H1 (cell line): ENCODE results near the gene LRIG2. TPM values are rescaled to one million over a fixed set of nuclear protein-coding genes. Genes with fewer than 3 reads are reported as not detected.

ENCODE experiments used
- CTCF ChIA-PET: fragments of 300-600 bp; sonication (Branson Sonifier 250); formaldehyde crosslinking; loops from one replicate; lab custom pipeline; 2021; ENCODE audit not compliant: partially characterized antibody; lab: Charles Lee
- POLR2A ChIA-PET: fragments of 300-600 bp; sonication (Branson Sonifier 250); formaldehyde crosslinking; loops from one replicate; lab custom pipeline; 2021; ENCODE audit warnings: inconsistent platforms; ENCODE audit not compliant: partially characterized antibody; lab: Charles Lee
- DNase-seq, 2 experiments: peaks; one replicate each; pipeline versions ENCODE4 v3.0.0 to v3.0.0-alpha.2; 2010 to 2022; ENCODE audit warnings: low spot score in 2 of 2, low read depth in 1 of 2, mixed read lengths in 1 of 2
- FAIRE-seq: peaks from 2 replicates; lab custom pipeline; 2011; peaks lifted over from hg19 to GRCh38; lab: Jason Lieb, UNC
- H2AFZ ChIP-seq: 2 replicates; pipeline ENCODE4 v1.8.1; 2012; ENCODE audit warnings: low read length, inconsistent platforms
- H2AK5ac ChIP-seq: 2 replicates; pipeline ENCODE4 v1.6.1; 2013; ENCODE audit warnings: low read depth, low read length
- H2BK120ac ChIP-seq: replicated peaks from 2 replicates; pipeline ENCODE3; 2013; ENCODE audit warnings: low read depth, low read length, inconsistent platforms
- H2BK12ac ChIP-seq: 2 replicates; pipeline ENCODE4 v1.6.1; 2013; ENCODE audit warnings: low read depth, low read length
- H2BK15ac ChIP-seq: 2 replicates; pipeline ENCODE4 v1.6.1; 2013; ENCODE audit warnings: low read length
- H2BK20ac ChIP-seq: 2 replicates; pipeline ENCODE4 v1.6.1; 2013; ENCODE audit warnings: low read length
- H2BK5ac ChIP-seq: 2 replicates; pipeline ENCODE4 v1.6.1; 2013; ENCODE audit warnings: low read depth, low read length
- H3K14ac ChIP-seq: 2 replicates; pipeline ENCODE4 v1.6.1; 2013; ENCODE audit warnings: inconsistent platforms; ENCODE audit not compliant: insufficient read length
- H3K18ac ChIP-seq: 2 replicates; pipeline ENCODE4 v1.6.1; 2013; ENCODE audit warnings: low read length; ENCODE audit errors: extremely low read depth
- H3K23ac ChIP-seq: 2 replicates; pipeline ENCODE4 v1.6.1; 2013; ENCODE audit warnings: inconsistent platforms; ENCODE audit not compliant: insufficient read length
- H3K23me2 ChIP-seq: 2 replicates; pipeline ENCODE4 v1.6.1; 2013; ENCODE audit warnings: low read depth, low read length
- H3K27ac ChIP-seq: 2 replicates; pipeline ENCODE4 v1.6.1; 2011; ENCODE audit warnings: low read depth, low read length, inconsistent platforms
- H3K27me3 ChIP-seq, 4 experiments: replicated peaks in 1 of 4; 1 replicate in 1 of 4; 2 replicates in 3 of 4; pipeline versions ENCODE4 v1.6.1 to v1.8.1; 2011 to 2013; ENCODE audit warnings: low read length in 3 of 4, mild to moderate bottlenecking in 3 of 4, inconsistent platforms in 2 of 4, mixed read lengths in 2 of 4, moderate library complexity in 1 of 4; ENCODE audit not compliant: control insufficient read depth in 3 of 4, insufficient read depth in 3 of 4; ENCODE audit errors: extremely low read depth in 1 of 4
- H3K36me3 ChIP-seq, 4 experiments: 2 replicates each; pipeline versions ENCODE4 v1.6.1 to v1.8.1; 2011 to 2013; ENCODE audit warnings: mild to moderate bottlenecking in 4 of 4, low read length in 3 of 4, moderate library complexity in 2 of 4, control low read depth in 1 of 4, inconsistent platforms in 1 of 4; ENCODE audit not compliant: insufficient read depth in 4 of 4, control insufficient read depth in 2 of 4
- H3K4ac ChIP-seq: replicated peaks from 2 replicates; pipeline ENCODE3; 2013; ENCODE audit warnings: low read length, low read depth, mixed read lengths, inconsistent platforms; ENCODE audit not compliant: insufficient read length
- H3K4me1 ChIP-seq, 4 experiments: replicated peaks in 1 of 4; 1 replicate in 1 of 4; 2 replicates in 3 of 4; pipeline versions ENCODE4 v1.6.1 to v1.8.1; 2011 to 2013; ENCODE audit warnings: low read length in 3 of 4, inconsistent platforms in 2 of 4, mixed read lengths in 1 of 4; ENCODE audit not compliant: insufficient read depth in 4 of 4, control insufficient read depth in 3 of 4
- H3K4me2 ChIP-seq, 2 experiments: 2 replicates each; pipeline versions ENCODE4 v1.6.1 to v1.8.1; 2011 to 2013; ENCODE audit warnings: low read depth in 2 of 2, low read length in 2 of 2, control low read depth in 1 of 2, inconsistent platforms in 1 of 2, mild to moderate bottlenecking in 1 of 2; ENCODE audit not compliant: insufficient read depth in 1 of 2
- H3K4me3 ChIP-seq, 4 experiments: fragments of 200-600, 300-600 bp in 1 of 4; sonication (generic), shearing (Covaris generic), sonication (Bioruptor Twin) in 1 of 4; 2 replicates each; pipeline versions ENCODE4 v1.5.1 to v1.8.1; 2011 to 2016; ENCODE audit warnings: low read length in 4 of 4, low read depth in 3 of 4, control low read depth in 2 of 4, inconsistent platforms in 2 of 4, mild to moderate bottlenecking in 2 of 4, mixed read lengths in 1 of 4, moderate library complexity in 1 of 4; ENCODE audit not compliant: insufficient read depth in 2 of 4; ENCODE audit errors: extremely low read depth in 1 of 4
- H3K56ac ChIP-seq: replicated peaks from 2 replicates; pipeline ENCODE3; 2013; ENCODE audit warnings: low read depth, mild to moderate bottlenecking, mixed read lengths, low read length, inconsistent platforms; ENCODE audit not compliant: insufficient read length
- H3K79me1 ChIP-seq: 2 replicates; pipeline ENCODE4 v1.6.1; 2013; ENCODE audit warnings: low read depth, low read length, control low read depth
- H3K79me2 ChIP-seq, 2 experiments: 2 replicates each; pipeline versions ENCODE4 v1.6.1 to v1.8.1; 2012 to 2013; ENCODE audit warnings: low read length in 2 of 2, mild to moderate bottlenecking in 2 of 2, inconsistent platforms in 1 of 2; ENCODE audit not compliant: insufficient read depth in 2 of 2, control insufficient read depth in 1 of 2
- H3K9ac ChIP-seq, 4 experiments: replicated peaks in 1 of 4; 1 replicate in 1 of 4; 2 replicates in 3 of 4; pipeline versions ENCODE4 v1.6.1 to v1.8.1; 2011 to 2013; ENCODE audit warnings: low read depth in 3 of 4, low read length in 3 of 4, control low read depth in 2 of 4, mild to moderate bottlenecking in 2 of 4, moderate library complexity in 2 of 4, inconsistent platforms in 1 of 4; ENCODE audit errors: extremely low read depth in 1 of 4
- H3K9me3 ChIP-seq, 2 experiments: 2 replicates each; pipeline versions ENCODE4 v1.6.1 to v1.8.1; 2012 to 2013; ENCODE audit warnings: mild to moderate bottlenecking in 2 of 2, moderate library complexity in 2 of 2, control low read depth in 1 of 2, inconsistent platforms in 1 of 2, low read depth in 1 of 2, low read length in 1 of 2, mixed read lengths in 1 of 2; ENCODE audit not compliant: insufficient read depth in 2 of 2
- H4K20me1 ChIP-seq, 2 experiments: replicated peaks in 1 of 2; 2 replicates each; pipeline versions ENCODE3 to v1.8.1; 2011 to 2013; ENCODE audit warnings: inconsistent platforms in 2 of 2, low read length in 2 of 2, mild to moderate bottlenecking in 1 of 2; ENCODE audit not compliant: insufficient read depth in 2 of 2, control insufficient read depth in 1 of 2
- H4K5ac ChIP-seq: 2 replicates; pipeline ENCODE4 v1.6.1; 2013; ENCODE audit warnings: low read length, low read depth, mixed read lengths, inconsistent platforms; ENCODE audit not compliant: insufficient read length
- H4K8ac ChIP-seq: 2 replicates; pipeline ENCODE4 v1.8.0; 2013; ENCODE audit warnings: mild to moderate bottlenecking, moderate library complexity, low read length, inconsistent platforms; ENCODE audit not compliant: insufficient read depth; ENCODE audit errors: extremely low read depth
- H4K91ac ChIP-seq: replicated peaks from 2 replicates; pipeline ENCODE3; 2013; ENCODE audit warnings: low read length, mixed read lengths, inconsistent platforms; ENCODE audit not compliant: insufficient read length
- CBX8 ChIP-seq: fragments of 300-800, 300-1000 bp; sonication (generic); IDR thresholded peaks from 2 replicates; pipeline ENCODE4 v1.7.1; 2016; ENCODE audit warnings: low read depth, low read length, borderline replicate concordance
- CEBPB ChIP-seq: IDR thresholded peaks from 2 replicates; pipeline ENCODE4 v1.6.1; 2012; ENCODE audit warnings: low read depth, low read length
- HDAC2 ChIP-seq, 2 experiments: fragments of 300-600 bp in 1 of 2; sonication (generic) in 1 of 2; IDR thresholded peaks; 2 replicates each; pipeline ENCODE4 v1.6.1; 2011 to 2012; ENCODE audit warnings: low read depth in 2 of 2, low read length in 2 of 2, mild to moderate bottlenecking in 2 of 2, moderate library complexity in 2 of 2, borderline replicate concordance in 1 of 2, inconsistent platforms in 1 of 2
- JUN ChIP-seq: IDR thresholded peaks from 2 replicates; pipeline ENCODE4 v1.6.1; 2011; ENCODE audit warnings: low read depth, mild to moderate bottlenecking, improper control_type of control experiment, low read length
- NANOG ChIP-seq: IDR thresholded peaks from 2 replicates; pipeline ENCODE4 v1.6.1; 2011; ENCODE audit warnings: low read length, low read depth, mild to moderate bottlenecking, inconsistent platforms; ENCODE audit not compliant: insufficient read depth, poor library complexity, severe bottlenecking
- RFX5 ChIP-seq: IDR thresholded peaks from 2 replicates; pipeline ENCODE4 v1.6.1; 2011; ENCODE audit warnings: low read depth, low read length, improper control_type of control experiment, borderline replicate concordance
- SAP30 ChIP-seq: fragments of 300-600 bp; sonication (generic); IDR thresholded peaks from 2 replicates; pipeline ENCODE4 v1.7.1; 2012; ENCODE audit warnings: low read length, moderate library complexity, mild to moderate bottlenecking, inconsistent platforms; ENCODE audit not compliant: insufficient read depth, insufficient replicate concordance
- SIN3A ChIP-seq, 2 experiments: IDR thresholded peaks in 1 of 2; conservative IDR thresholded peaks in 1 of 2; 2 replicates each; pipeline ENCODE4 v1.6.1; 2011 to 2012; ENCODE audit warnings: low read length in 2 of 2, improper control_type of control experiment in 1 of 2, low read depth in 1 of 2, mild to moderate bottlenecking in 1 of 2
- WGBS, 2 experiments: shearing (Covaris generic) in 1 of 2; methylation state at CpG; one replicate each; pipeline versions ENCODE4 v1.1.6 to v1.1.7; 2013 to 2015; ENCODE audit warnings: low lambda C conversion rate in 2 of 2, mixed read lengths in 2 of 2, inconsistent platforms in 1 of 2, low coverage in 1 of 2, missing lambda C conversion rate in 1 of 2; ENCODE audit not compliant: insufficient replicate concordance in 2 of 2, insufficient coverage in 1 of 2, insufficient read length in 1 of 2; ENCODE audit errors: extremely low coverage in 1 of 2, missing lambda C conversion rate in 1 of 2; 5-methylcytosine and 5-hydroxymethylcytosine counted together
- polyA plus RNA-seq, 7 experiments: library from polyadenylated mRNA; depleted of rRNA in 3 of 7; stranded (reverse) in 5 of 7; unstranded in 2 of 7; fragments of >200 nt in 5 of 7; fragments of 200-250 nt in 2 of 7; gene quantifications; 1 replicate in 5 of 7; 2 replicates in 1 of 7; 4 replicates in 1 of 7; pipeline versions ENCODE4 v1.2.1 to v1.2.3, GENCODE V29; 2011 to 2013; ENCODE audit warnings: missing spikeins in 2 of 7, mixed read lengths in 2 of 7
- total RNA-seq: library from RNA; stranded (reverse); fragmentation: NEBNext Ultra II Directional; extraction: Animal tissue kit (Norgen Biotek cat#: 25700); gene quantifications from 2 replicates; pipeline ENCODE4 v1.2.1, GENCODE V29; 2021

Gene LRIG2
- total and polyA plus RNA-seq, 2 of the 8 experiments (the other 6 are each of a cell fraction or from before 2014, with no cell fraction given) = 16.2 to 20.9 TPM

- Histone ChIP-seq H3K79me1 (no peaks in the 10 kb centered on the region), H3K14ac (no peak overlapping the region), H2BK12ac (no peak overlapping the region), H3K4me3 (no peak overlapping the region), H3K4me1 (no peaks in the 10 kb centered on the region), H3K18ac (no peak overlapping the region), H3K27me3 (peaks cover 0 to 1% (median 0%) of the 10 kb centered on the region in 4 experiments; a peak in 1 of 7 replicates), H2BK15ac (no peak overlapping the region), H2BK5ac (no peak overlapping the region), H4K8ac (no peak overlapping the region), H3K79me2 (peaks cover 0 to 24% of the 10 kb centered on the region in 2 experiments; a peak in 2 of 4 replicates), H3K36me3 (peaks cover 16 to 72% (median 56%) of the 10 kb centered on the region in 4 experiments), H3K23me2 (no peaks in the 10 kb centered on the region), H4K91ac (no peak overlapping the region), H3K9me3 (no peaks in the 10 kb centered on the region), H2BK120ac (no peak overlapping the region), H2AK5ac (no peak overlapping the region), H3K4me2 (no peak overlapping the region), H3K4ac (no peak overlapping the region), H3K56ac (no peak overlapping the region), H4K5ac (no peak overlapping the region), H3K23ac (no peak overlapping the region), H2AFZ (no peak overlapping the region), H4K20me1 (peaks cover 0 to 3% of the 10 kb centered on the region in 2 experiments), H2BK20ac (no peak overlapping the region), H3K9ac (no peak overlapping the region), H3K27ac (no peak overlapping the region)
- CTCF ChIA-PET = interaction anchor here (0.6 to 1.2 kb wide), 2 partner anchors 16 to 207 kb away, joined by 3 read pairs; no protein-coding TSS in a partner anchor
- no peak for FAIRE-seq
- POLR2A ChIA-PET = interaction anchor here (1.2 to 2.3 kb wide), 2 partner anchors 8 to 21 kb away, joined by 4 to 12 read pairs; partner anchors contain the start of gene LRIG2
- DNase-seq = no peak
- WGBS, 2 experiments = 92% methylated on average over 4 of the region's 4 CpGs; no CpG with 5 or more reads in 1 of the 2 experiments
- TF ChIP-seq JUN (no peak), NANOG (no peak), SAP30 (no peak), CEBPB (no peak), SIN3A (conservative IDR thresholded peaks at IDR 0.05 in 1 of 2, IDR thresholded peaks at IDR 0.05 in 1 of 2; ENCODE audit: low read depth in 1 of 2, low read length in 2 of 2) (no peak), HDAC2 (IDR thresholded peaks at IDR 0.05; ENCODE audit: borderline replicate concordance in 1 of 2, low read depth in 2 of 2, low read length in 2 of 2) (no peak), CBX8 (no peak), RFX5 (no peak)
Measured at GRCh38 chr1:113094506-113094905, 21.5 kb downstream of the LRIG2 start.
